Hematopoietic multipotent progenitor cell treated with erythropoietin and hydrocortisone succinate and interleukin-3 and kit ligand, for 8 days (in vitro differentiated cells): ENCODE results near the gene SPSB4.

ENCODE experiments used
- DNase-seq: peaks from one replicate; pipeline ENCODE4 v3.0.0-alpha.2; 2015

Gene SPSB4

GRCh38 chr3:141076797-141077571 is 25.8 kb downstream of the SPSB4 start:
- DNase-seq, result no peak

- no peak for DNase-seq
Observed at GRCh38 chr3:141077631-141078030, 26.5 kb downstream of the SPSB4 start.

- no peak for DNase-seq
Observed at GRCh38 chr3:141078200-141078599, 27.1 kb downstream of the SPSB4 start.

GRCh38 chr3:141080431-141080830 is 29.3 kb downstream of the SPSB4 start:
- no peak for DNase-seq

GRCh38 chr3:141081141-141081795 is 30.1 kb downstream of the SPSB4 start:
- DNase-seq, result no peak

GRCh38 chr3:141082064-141082463 is 30.9 kb downstream of the SPSB4 start:
- no peak for DNase-seq

- DNase-seq, result no peak
Observed at GRCh38 chr3:141083226-141083625, 32.1 kb downstream of the SPSB4 start.

- no peak for DNase-seq
Observed at GRCh38 chr3:141083836-141084649, 32.9 kb downstream of the SPSB4 start.

GRCh38 chr3:141085343-141086070 is 34.4 kb downstream of the SPSB4 start:
- DNase-seq, result no peak

- DNase-seq, result no peak
Observed at GRCh38 chr3:141086188-141086587, 35.0 kb downstream of the SPSB4 start.

- DNase-seq, result no peak
Observed at GRCh38 chr3:141087076-141087777, 36.1 kb downstream of the SPSB4 start.

GRCh38 chr3:141087778-141088130 is 36.6 kb downstream of the SPSB4 start:
- no peak for DNase-seq

- DNase-seq, result no peak
Observed at GRCh38 chr3:141089339-141090152, 38.4 kb downstream of the SPSB4 start.

GRCh38 chr3:141091426-141091825 is 40.3 kb downstream of the SPSB4 start:
- DNase-seq, result no peak

- DNase-seq, result no peak
Observed at GRCh38 chr3:141092663-141093062, 41.5 kb downstream of the SPSB4 start.

GRCh38 chr3:141093397-141093796 is 42.2 kb downstream of the SPSB4 start:
- no peak for DNase-seq

- DNase-seq, result no peak
Observed at GRCh38 chr3:141093971-141094684, 43.0 kb downstream of the SPSB4 start.

GRCh38 chr3:141094790-141095545 is 43.8 kb downstream of the SPSB4 start:
- no peak for DNase-seq

- DNase-seq, result no peak
Observed at GRCh38 chr3:141095546-141095937, 44.4 kb downstream of the SPSB4 start.

GRCh38 chr3:141096164-141096563 is 45.0 kb downstream of the SPSB4 start:
- no peak for DNase-seq
